ENCODE data around the gene SORBS2. TPM values are rescaled to one million over a fixed set of nuclear protein-coding genes. Genes with fewer than 3 reads are reported as not detected.

Gene SORBS2
- total and polyA plus RNA-seq, 8 donors, result 9.0 to 908 (median 66.4) TPM

DNA sequence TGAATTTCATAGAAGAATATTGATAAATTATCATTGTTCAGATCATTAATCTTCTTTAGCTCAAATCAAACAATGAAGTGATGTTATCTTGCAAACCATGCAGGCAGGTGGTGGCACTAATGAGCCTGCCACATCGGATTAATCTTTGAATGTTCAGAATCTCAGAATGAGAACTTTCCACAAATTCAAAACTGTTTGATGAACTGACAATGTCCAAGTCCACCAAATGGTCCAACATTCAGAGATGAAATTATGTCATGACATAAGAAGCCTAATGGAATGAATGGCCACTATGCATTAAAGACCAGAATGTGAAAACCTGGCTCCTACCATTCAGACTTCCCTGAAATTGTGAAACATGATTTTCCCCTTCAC lies 67.5 kb downstream of the SORBS2 start:
- DNase-seq, result no peak
- WGBS, 5 donors, result 68 to 78% (median 74%) methylated on average over 1 of the region's 1 CpG
- H3K27me3 ChIP-seq, result no peaks in the 10 kb centered on the region
- no peak overlapping the region for H3K27ac ChIP-seq
- no peaks in the 10 kb centered on the region for H3K9me3 ChIP-seq
- no peak overlapping the region for H3K4me3 ChIP-seq
- peaks cover 0 to 4% (median 0%) of the 10 kb centered on the region in 4 donors for H3K36me3 ChIP-seq
- intact Hi-C loops (cut with DNase I; ENCODE audit: low total_unique reads), result no loop called here
- peaks cover 0 to 47% (median 26%) of the 10 kb centered on the region in 4 donors for H3K4me1 ChIP-seq
- TF ChIP-seq, protein P1, sequence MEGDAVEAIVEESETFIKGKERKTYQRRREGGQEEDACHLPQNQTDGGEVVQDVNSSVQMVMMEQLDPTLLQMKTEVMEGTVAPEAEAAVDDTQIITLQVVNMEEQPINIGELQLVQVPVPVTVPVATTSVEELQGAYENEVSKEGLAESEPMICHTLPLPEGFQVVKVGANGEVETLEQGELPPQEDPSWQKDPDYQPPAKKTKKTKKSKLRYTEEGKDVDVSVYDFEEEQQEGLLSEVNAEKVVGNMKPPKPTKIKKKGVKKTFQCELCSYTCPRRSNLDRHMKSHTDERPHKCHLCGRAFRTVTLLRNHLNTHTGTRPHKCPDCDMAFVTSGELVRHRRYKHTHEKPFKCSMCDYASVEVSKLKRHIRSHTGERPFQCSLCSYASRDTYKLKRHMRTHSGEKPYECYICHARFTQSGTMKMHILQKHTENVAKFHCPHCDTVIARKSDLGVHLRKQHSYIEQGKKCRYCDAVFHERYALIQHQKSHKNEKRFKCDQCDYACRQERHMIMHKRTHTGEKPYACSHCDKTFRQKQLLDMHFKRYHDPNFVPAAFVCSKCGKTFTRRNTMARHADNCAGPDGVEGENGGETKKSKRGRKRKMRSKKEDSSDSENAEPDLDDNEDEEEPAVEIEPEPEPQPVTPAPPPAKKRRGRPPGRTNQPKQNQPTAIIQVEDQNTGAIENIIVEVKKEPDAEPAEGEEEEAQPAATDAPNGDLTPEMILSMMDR (IDR thresholded peaks at IDR 0.05), result no peak
- TF ChIP-seq POLR2A (IDR thresholded peaks at IDR 0.05), result no peak
- no peak for TF ChIP-seq POLR2AphosphoS5 (IDR thresholded peaks at IDR 0.05)
- TF ChIP-seq EP300 (IDR thresholded peaks at IDR 0.05), result no peak

DNA sequence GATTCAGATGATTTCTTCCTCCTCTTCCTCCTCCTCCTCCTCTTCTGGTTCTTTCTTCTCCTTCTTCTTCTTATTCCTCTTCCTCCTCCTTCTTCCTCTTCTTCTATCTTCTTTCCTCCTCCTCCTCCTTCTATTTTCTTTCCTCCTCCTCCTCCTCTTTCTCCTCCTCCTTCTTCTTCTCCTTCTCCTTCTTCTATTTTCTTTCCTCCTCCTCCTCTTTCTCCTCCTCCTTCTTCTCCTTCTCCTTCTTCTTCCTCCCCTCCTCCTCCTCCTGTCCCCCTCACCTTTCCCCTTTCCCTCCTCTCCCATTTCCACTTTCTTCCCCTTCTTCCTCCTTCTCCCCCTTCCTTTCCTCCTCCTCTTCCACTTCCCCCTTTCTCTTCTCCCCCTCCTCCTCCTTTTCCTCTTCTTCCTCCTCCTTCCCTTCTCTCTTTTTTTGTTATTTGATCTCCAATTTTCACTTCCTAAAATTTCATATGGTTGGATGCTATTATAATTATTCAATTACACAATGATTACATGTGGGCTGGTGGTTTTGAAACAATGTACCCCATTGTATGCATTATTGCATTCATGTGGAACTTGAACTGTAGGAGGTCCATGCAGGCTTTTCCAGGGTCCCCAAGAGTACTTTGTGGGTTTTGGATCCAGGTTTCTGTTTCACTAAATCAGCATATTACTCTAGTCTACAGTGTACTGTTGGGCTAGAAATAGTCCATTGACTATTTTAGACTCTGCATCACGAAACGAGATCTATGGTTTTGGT lies 68.1 kb downstream of the SORBS2 start:
- H3K4me1 ChIP-seq, result peaks cover 2 to 51% (median 29%) of the 10 kb centered on the region in 4 donors
- H3K27me3 ChIP-seq, result no peaks in the 10 kb centered on the region
- no peak overlapping the region for H3K4me3 ChIP-seq
- 76 to 91% (median 87%) methylated on average over 2 of the region's 2 CpGs for WGBS, 5 donors
- H3K9me3 ChIP-seq, result no peaks in the 10 kb centered on the region
- H3K36me3 ChIP-seq, result peaks cover 0 to 4% (median 0%) of the 10 kb centered on the region in 4 donors
- TF ChIP-seq EP300 (IDR thresholded peaks at IDR 0.05) (no peak), POLR2A (IDR thresholded peaks at IDR 0.05) (no peak), POLR2AphosphoS5 (IDR thresholded peaks at IDR 0.05) (no peak)
- TF ChIP-seq, protein P1 (IDR thresholded peaks at IDR 0.05), result no peak
- intact Hi-C loops (cut with DNase I; ENCODE audit: low total_unique reads), result no loop called here
- peak overlapping the region in 1 of 5 donors; percentile 84 for H3K27ac ChIP-seq
- DNase-seq, result no peak

DNA sequence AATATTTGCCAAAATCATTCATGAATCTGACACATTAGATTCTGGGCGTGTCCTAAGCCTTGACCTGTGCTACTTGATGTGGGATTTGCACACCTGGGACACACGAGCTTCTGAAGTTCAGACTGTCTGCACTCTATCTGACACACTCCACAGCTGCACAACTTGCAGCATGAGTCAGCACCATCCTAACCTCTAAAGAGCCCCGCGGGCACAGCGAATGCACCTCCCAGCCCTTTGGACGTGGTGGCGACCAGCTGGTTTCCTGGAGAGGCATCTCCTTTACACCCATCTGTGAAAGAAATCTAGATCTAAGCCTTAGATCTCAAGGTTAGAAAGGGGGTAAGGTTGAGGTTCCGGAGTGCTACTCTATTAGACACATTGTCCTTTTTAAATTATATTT lies 69.2 kb downstream of the SORBS2 start:
- intact Hi-C loops (cut with DNase I; ENCODE audit: low total_unique reads), result no loop called here
- WGBS, 5 donors, result 56 to 69% (median 62%) methylated on average over 8 of the region's 8 CpGs
- TF ChIP-seq POLR2AphosphoS5 (IDR thresholded peaks at IDR 0.05) (no peak), POLR2A (IDR thresholded peaks at IDR 0.05) (no peak), EP300 (IDR thresholded peaks at IDR 0.05) (no peak)
- TF ChIP-seq, protein P1 (IDR thresholded peaks at IDR 0.05), result no peak

DNA sequence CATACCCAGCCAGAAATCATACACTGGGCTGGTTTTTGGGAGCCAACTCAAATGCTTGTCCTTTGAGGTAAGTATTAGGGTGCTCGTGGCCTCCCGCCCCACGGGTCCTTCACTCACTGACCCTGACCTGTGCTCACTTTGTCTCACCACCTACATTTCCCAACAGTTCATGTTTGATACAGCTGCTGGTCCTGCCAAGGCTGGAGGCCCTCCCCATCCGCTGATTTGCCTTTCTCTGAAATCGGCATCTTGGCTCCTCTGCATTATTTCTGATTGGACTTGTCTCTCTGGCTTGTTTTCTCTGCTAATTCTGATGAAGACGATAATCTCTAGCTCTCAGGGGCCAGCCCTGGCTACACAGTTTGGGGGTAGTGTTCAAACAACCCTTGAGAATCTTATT lies 70.2 kb downstream of the SORBS2 start:
- peak overlapping the region in 3 of 5 donors; percentile 13 to 84 (median 18) for H3K27ac ChIP-seq
- TF ChIP-seq POLR2A (IDR thresholded peaks at IDR 0.05) (no peak), POLR2AphosphoS5 (IDR thresholded peaks at IDR 0.05) (no peak), EP300 (IDR thresholded peaks at IDR 0.05) (no peak)
- TF ChIP-seq, protein P1 (IDR thresholded peaks at IDR 0.05), result no peak
- 81 to 92% (median 91%) methylated on average over 6 of the region's 6 CpGs for WGBS, 5 donors

More for the DNA sequence above, 69.2 kb downstream of the SORBS2 start:
- no peak overlapping the region for H3K4me3 ChIP-seq
- H3K27ac ChIP-seq, result peak overlapping the region in 2 of 5 donors; percentile 18 to 84
- H3K36me3 ChIP-seq, result peaks cover 0 to 4% (median 0%) of the 10 kb centered on the region in 4 donors
- H3K27me3 ChIP-seq, result no peaks in the 10 kb centered on the region
- peaks cover 8 to 56% (median 33%) of the 10 kb centered on the region in 4 donors for H3K4me1 ChIP-seq
- DNase-seq, result no peak
- H3K9me3 ChIP-seq, result no peaks in the 10 kb centered on the region

More for the DNA sequence above, 70.2 kb downstream of the SORBS2 start:
- intact Hi-C loops (cut with DNase I; ENCODE audit: low total_unique reads), result no loop called here
- Histone ChIP-seq H3K36me3 (no peaks in the 10 kb centered on the region), H3K27me3 (no peaks in the 10 kb centered on the region), H3K4me3 (no peak overlapping the region), H3K4me1 (peaks cover 11 to 65% (median 41%) of the 10 kb centered on the region in 4 donors), H3K9me3 (no peaks in the 10 kb centered on the region)
- no peak for DNase-seq
